GM12875 (cell line): ENCODE data around the gene PCSK1N.

Experiments used
- H3K4me3 ChIP-seq: one replicate; pipeline ENCODE4 v1.5.1; 2011; ENCODE audit warnings: low read depth, low read length, control low read depth
- TF ChIP-seq, protein P1 (sequence below): IDR thresholded peaks from 2 replicates; pipeline ENCODE4 v1.5.1; 2011; ENCODE audit warnings: low read depth, mild to moderate bottlenecking, control low read depth, inconsistent platforms, low read length, moderate library complexity, borderline replicate concordance; ENCODE audit not compliant: insufficient read depth

The PCSK1N gene

DNA sequence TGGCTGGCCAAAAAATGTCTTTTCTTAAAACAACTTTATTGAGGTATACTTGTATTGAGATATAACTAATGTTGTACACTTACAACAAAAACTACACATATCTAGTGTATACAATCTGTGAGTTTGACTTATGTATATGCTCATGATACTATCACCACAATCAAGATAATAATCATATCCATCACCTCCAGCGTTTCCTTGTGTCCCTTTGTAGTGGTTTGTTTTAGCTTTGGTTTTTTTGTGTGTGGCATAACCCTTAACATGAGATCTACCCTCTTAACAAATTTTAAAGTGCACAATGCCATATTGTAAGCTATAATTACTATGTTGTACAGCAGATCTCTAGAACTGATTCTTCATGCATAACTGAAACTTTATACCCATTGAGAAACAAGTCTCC is 13.4 kb upstream of the PCSK1N start:
- TF ChIP-seq, protein P1, sequence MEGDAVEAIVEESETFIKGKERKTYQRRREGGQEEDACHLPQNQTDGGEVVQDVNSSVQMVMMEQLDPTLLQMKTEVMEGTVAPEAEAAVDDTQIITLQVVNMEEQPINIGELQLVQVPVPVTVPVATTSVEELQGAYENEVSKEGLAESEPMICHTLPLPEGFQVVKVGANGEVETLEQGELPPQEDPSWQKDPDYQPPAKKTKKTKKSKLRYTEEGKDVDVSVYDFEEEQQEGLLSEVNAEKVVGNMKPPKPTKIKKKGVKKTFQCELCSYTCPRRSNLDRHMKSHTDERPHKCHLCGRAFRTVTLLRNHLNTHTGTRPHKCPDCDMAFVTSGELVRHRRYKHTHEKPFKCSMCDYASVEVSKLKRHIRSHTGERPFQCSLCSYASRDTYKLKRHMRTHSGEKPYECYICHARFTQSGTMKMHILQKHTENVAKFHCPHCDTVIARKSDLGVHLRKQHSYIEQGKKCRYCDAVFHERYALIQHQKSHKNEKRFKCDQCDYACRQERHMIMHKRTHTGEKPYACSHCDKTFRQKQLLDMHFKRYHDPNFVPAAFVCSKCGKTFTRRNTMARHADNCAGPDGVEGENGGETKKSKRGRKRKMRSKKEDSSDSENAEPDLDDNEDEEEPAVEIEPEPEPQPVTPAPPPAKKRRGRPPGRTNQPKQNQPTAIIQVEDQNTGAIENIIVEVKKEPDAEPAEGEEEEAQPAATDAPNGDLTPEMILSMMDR: no peak
- H3K4me3 ChIP-seq: no peak overlapping the region

DNA sequence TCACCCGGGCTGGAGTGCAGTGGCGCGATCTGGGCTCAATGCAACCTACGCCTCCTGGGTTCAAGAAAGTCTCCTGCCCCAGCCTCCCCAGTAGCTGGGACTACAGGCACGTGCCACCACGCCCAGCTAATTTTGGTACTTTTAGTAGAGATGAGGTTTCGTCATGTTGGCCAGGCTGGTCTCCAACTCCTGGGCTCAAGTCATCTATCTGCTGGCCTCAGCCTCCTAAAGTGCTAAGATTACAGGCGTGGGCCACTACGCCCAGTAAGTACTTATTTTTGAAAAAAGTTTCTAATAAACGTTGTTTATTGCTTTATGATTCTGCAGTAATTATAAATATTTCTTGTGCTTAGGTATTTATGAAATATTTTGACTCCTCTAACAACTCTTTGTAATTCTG is 4.3 kb upstream of the PCSK1N start:
- TF ChIP-seq, protein P1: no peak
- no peak overlapping the region for H3K4me3 ChIP-seq

DNA sequence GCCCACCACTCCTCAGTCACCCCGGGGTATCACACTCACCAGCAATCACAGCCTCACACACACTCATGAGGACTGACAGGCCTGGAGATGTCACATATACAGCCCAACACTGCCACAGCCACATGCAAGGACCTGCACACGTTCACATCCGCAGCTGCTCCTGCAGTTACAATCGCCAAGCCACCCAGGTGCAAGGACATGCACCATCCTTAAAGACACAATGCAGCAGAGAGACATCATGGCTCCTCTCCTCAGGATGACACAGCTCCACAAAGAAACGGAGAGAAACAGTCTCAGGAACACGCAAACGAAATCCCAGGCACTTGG is 1.1 kb downstream of the PCSK1N start:
- no peak overlapping the region for H3K4me3 ChIP-seq
- TF ChIP-seq, protein P1: no peak

DNA sequence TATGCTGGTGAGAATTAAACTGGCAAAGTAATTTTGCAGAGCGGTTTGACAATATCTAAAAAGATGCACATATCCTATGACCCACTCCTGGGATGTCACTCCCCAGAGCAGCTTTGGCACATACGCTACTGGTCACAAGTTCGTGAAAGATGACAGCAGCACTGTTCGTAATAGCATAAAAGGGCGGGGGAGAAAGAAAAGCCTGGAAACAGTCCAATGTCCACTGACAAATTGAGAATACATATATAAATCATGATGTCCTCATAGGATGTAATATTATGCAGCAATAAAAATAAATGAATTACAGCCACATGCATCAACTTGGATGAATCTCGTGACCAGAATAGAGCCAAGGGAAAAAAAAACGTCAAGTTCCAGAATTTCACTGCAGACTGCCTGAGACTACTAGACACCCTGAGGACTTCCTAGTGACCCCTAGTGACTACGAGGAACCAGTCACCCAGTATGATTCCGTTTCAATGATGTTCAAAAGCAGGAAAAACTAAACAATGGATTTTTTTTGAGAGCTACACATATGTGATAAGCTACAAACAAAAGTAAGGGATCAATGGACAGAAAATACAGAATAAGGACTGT is 1.8 kb downstream of the PCSK1N start:
- TF ChIP-seq, protein P1: no peak
- no peak overlapping the region for H3K4me3 ChIP-seq

DNA sequence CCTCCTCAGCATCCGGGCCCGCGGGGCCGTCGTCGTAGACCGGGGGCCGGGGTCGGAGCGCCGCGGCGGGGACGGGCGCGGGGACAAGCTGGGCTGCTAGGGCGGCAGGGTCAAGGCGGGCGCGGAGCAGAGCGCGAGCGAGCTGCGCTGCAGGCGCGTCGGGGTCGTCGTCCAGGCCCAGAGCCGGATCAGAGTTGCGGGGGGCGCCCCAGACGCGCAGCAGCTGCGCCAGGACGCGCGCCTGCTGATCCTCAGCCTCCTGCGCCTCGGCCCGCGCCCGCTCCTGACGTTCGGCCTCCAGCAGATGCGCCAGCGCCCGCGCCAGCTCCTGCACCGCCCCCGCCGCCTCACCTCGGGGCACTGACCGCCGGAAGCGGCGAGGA is 3.5 kb downstream of the PCSK1N start:
- no peak overlapping the region for H3K4me3 ChIP-seq
- TF ChIP-seq, protein P1: no peak

DNA sequence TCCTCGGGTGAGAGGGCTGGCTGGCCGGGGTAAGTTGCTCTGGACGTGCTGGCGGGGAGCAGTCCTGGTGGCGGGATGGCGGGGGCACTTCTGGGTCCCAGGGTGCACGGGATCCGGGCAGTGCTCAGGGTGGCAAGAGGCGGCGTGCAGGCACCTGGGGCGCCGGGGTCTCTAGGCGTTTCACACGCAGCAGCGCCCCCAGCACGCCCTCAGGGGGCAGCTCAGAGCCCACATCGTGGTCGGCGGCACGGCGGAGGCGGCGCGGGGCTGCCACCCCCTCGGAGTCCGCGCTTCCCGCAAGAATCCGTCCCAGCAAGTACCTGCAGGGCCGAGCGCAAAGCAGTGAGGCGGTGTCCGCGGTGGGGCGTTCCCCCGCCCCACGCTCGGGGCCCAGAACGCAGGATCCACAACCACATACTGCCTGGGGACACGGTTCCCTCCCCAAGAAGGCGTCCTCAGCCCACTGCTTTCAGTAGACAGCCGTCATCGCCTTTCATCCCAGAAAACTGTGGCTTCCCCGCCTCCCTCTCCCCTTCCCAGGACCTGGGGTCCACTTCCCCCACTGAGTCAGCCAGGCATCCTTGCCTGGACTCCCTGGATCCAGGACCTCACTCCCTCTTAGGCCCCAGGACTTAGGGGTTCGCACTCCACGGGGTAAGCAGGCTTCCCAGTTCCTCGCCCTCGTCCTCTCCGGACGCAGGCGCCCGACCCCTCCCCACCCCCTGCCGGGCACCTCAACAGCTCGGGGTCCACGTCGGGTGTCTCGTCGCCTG is 4.1 kb downstream of the PCSK1N start:
- no peak overlapping the region for H3K4me3 ChIP-seq

More for the DNA sequence above, 4.1 kb downstream of the PCSK1N start:
- TF ChIP-seq, protein P1: no peak
